ENCODE data around the gene TNFRSF1A. TPM values are rescaled to one million over a fixed set of nuclear protein-coding genes. Genes with fewer than 3 reads are reported as not detected.

TNFRSF1A gene
- total RNA-seq, 1 experiment from 2014 or later = 59.9 TPM

DNA sequence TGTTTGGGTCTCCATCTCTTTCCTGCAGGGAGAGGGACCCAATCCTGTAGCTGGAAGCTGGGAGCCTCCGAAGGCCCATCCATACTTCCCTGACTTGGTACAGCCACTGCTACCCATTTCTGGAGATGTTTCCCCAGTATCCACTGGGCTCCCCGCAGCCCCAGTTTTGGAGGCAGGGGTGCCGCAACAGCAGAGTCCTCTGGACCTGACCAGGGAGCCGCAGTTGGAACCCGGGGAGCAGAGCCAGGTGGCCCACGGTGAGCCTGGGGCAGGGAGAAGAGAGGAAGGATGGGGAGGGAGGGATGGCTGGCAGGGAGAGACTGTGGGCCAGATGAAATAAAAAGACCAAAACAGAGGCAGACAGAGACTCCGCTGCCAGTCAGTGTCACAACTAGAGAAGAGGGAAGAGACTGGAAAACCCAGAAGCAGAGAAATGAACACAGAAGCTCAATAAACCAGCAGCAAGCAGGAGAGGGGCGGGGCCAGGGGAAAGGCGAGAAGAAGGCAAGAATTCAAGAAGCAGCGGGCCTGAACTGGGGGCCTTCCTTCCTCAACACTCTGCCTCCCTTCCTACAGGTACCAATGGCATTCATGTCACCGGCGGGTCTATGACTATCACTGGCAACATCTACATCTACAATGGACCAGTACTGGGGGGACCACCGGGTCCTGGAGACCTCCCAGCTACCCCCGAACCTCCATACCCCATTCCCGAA lies 48.4 kb upstream of the TNFRSF1A start:
- DNase-seq = no peak
- Histone ChIP-seq H3K18ac (ENCODE audit: insufficient read length, low read depth, low read length) (no peak overlapping the region), H3T11ph (ENCODE audit: low read length) (no peak overlapping the region), H4K8ac (replicated peaks; ENCODE audit: insufficient read length, low read depth, low read length) (no peak overlapping the region), H3K23ac (ENCODE audit: insufficient read length, low read depth, low read length) (no peak overlapping the region), H3K9ac (ENCODE audit: extremely low read depth, insufficient read length, low read length) (no peak overlapping the region), H2BK12ac (ENCODE audit: insufficient read length, low read depth, low read length) (no peak overlapping the region), H3K79me2 (ENCODE audit: insufficient read depth, low read length) (no peaks in the 10 kb centered on the region), H3K56ac (ENCODE audit: insufficient read length, low read depth, low read length) (no peak overlapping the region), H2BK20ac (ENCODE audit: low read depth, low read length, poor library complexity, severe bottlenecking) (no peak overlapping the region), H2BK120ac (ENCODE audit: low read depth, low read length, poor library complexity, severe bottlenecking) (no peak overlapping the region), H3K79me1 (ENCODE audit: insufficient read depth, low read depth, low read length, poor library complexity, severe bottlenecking) (no peaks in the 10 kb centered on the region), H3K23me2 (ENCODE audit: insufficient read length, low read depth, low read length, poor library complexity, severe bottlenecking) (no peaks in the 10 kb centered on the region), H2AK5ac (ENCODE audit: insufficient read length, low read length) (no peak overlapping the region), H4K5ac (ENCODE audit: insufficient read length, low read depth, low read length) (no peak overlapping the region), H3K9me3 (ENCODE audit: control insufficient read depth, low read depth, low read length) (no peaks in the 10 kb centered on the region), H3K14ac (ENCODE audit: insufficient read depth, low read length) (no peak overlapping the region), H2BK5ac (ENCODE audit: insufficient read length, low read length) (no peak overlapping the region), H3K4ac (ENCODE audit: low read depth, low read length) (no peak overlapping the region), H3K27ac (ENCODE audit: insufficient read length, low read depth, low read length) (no peak overlapping the region), H2AFZ (ENCODE audit: low read length) (no peak overlapping the region), H2BK15ac (ENCODE audit: low read depth, low read length) (no peak overlapping the region), H4K91ac (ENCODE audit: insufficient read length, low read depth, low read length) (no peak overlapping the region), H3K4me2 (ENCODE audit: insufficient read depth, insufficient read length, low read length) (no peak overlapping the region), H3K4me1 (ENCODE audit: insufficient read depth, low read length) (no peaks in the 10 kb centered on the region), H3K27me3 (ENCODE audit: insufficient read depth, low read length) (no peaks in the 10 kb centered on the region), H4K20me1 (ENCODE audit: control insufficient read depth, insufficient read depth, insufficient read length) (no peaks in the 10 kb centered on the region)
- Mint-ChIP-seq H3K27me3 (ENCODE audit: low read depth) (peaks cover 8% of the 10 kb centered on the region), H3K27ac (no peak overlapping the region), H3K4me1 (peaks cover 23 to 24% of the 10 kb centered on the region in 2 experiments), H3K4me3 (no peak overlapping the region), H3K9me3 (no peaks in the 10 kb centered on the region), H3K36me3 (ENCODE audit: insufficient read depth in 1 of 3, low read depth in 3 of 3) (no peaks in the 10 kb centered on the region)
- TF ChIP-seq, protein P1, sequence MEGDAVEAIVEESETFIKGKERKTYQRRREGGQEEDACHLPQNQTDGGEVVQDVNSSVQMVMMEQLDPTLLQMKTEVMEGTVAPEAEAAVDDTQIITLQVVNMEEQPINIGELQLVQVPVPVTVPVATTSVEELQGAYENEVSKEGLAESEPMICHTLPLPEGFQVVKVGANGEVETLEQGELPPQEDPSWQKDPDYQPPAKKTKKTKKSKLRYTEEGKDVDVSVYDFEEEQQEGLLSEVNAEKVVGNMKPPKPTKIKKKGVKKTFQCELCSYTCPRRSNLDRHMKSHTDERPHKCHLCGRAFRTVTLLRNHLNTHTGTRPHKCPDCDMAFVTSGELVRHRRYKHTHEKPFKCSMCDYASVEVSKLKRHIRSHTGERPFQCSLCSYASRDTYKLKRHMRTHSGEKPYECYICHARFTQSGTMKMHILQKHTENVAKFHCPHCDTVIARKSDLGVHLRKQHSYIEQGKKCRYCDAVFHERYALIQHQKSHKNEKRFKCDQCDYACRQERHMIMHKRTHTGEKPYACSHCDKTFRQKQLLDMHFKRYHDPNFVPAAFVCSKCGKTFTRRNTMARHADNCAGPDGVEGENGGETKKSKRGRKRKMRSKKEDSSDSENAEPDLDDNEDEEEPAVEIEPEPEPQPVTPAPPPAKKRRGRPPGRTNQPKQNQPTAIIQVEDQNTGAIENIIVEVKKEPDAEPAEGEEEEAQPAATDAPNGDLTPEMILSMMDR (conservative IDR thresholded peaks at IDR 0.05) = no peak
- WGBS (ENCODE audit: extremely low coverage, insufficient read length, low lambda C conversion rate) = no CpG with 5 or more reads among the region's 15 CpGs

Measured in H9 (cell line).